GM21381 (cell line): ENCODE data around the gene CDC42EP5.
"Not testable (repeated sequence)": the region's sequence is repeated elsewhere in the genome, so short reads cannot be mapped to it uniquely, and the experiment has no call there.

Experiments
- ATAC-seq: cut with Tn5 transposase; IDR thresholded peaks from one replicate; pipeline ENCODE4 v1.9.1; 2021; ENCODE audit warnings: mild to moderate bottlenecking, moderate library complexity; ENCODE audit not compliant: unreplicated experiment

The CDC42EP5 gene, protein sequence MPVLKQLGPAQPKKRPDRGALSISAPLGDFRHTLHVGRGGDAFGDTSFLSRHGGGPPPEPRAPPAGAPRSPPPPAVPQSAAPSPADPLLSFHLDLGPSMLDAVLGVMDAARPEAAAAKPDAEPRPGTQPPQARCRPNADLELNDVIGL

DNA sequence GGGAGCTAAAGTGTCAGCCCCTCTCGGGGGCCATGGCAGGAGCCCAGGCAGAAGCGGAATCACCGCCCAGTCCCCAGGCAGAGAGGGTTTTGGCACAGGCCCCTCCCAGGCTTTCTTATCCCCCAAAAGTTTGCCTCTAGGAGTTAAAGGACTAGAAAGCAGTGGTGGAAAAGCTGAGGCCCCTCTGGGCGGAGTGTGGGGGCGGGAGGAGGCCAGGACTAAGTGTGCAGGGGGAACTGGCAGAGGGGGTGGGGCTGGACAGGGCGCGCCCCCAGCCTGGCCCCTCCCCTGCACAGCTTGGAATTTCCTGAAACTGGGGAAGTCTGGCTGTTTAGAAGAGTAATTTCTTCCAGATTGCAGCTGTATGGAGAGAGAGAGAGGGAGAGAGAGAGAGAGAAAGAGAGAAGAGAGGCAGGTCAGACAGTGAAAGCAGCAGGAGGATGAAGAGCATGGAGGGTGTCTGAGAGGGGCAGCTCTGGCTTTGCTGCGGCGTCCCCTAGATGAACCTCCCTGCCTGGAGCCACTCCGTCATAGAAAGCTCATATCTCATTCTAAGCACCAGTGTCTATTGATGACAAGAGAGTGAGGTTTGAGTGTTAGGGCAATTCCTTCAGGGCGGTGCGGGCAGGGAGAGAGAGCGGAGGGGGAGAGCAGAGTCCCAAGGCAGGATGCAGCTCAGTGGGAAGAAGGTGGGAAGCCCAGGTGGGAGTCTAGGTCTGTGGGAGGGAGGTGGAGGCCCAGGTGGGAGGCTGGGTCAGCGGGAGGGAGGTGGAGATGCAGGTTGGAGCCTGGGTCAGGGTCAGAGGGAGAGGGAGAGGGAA is at the start of gene CDC42EP5:
TSS of gene CDC42EP5 (minus strand) at position 226 of the 821 bp plus-strand sequence. CDS start 7,749 bp downstream, outside the sequence.
- no peak for ATAC-seq

DNA sequence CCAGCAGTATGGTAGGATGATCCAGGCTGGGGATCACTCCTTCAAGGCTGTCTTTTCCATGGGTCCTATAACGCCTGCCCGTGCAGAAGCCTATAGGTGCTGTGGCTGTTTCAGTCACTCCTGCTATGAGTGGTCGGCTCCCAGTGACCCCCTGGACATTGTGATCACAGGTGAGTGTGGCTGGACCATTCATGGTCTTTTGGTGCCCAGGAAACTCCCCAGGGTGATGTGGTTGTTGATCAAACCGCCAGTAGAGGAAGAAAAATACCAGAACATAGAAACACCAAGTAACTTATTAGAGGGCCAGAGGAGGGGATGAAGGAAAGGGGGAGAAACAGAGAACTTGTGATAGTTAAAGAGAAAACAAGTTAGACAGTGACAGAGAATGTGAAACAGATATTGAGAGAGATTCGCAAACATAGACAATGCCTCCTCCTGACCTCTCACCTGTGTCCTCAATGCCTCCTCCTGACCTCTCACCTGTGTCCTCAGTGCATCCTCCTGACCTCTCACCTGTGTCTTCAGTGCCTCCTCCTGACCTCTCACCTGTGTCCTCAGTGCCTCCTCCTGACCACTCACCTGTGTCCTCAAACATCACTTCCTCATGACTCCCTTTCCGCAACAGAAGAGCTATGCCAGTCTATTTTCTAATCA is 48.9 kb upstream of the CDC42EP5 start:
- no peak for ATAC-seq

DNA sequence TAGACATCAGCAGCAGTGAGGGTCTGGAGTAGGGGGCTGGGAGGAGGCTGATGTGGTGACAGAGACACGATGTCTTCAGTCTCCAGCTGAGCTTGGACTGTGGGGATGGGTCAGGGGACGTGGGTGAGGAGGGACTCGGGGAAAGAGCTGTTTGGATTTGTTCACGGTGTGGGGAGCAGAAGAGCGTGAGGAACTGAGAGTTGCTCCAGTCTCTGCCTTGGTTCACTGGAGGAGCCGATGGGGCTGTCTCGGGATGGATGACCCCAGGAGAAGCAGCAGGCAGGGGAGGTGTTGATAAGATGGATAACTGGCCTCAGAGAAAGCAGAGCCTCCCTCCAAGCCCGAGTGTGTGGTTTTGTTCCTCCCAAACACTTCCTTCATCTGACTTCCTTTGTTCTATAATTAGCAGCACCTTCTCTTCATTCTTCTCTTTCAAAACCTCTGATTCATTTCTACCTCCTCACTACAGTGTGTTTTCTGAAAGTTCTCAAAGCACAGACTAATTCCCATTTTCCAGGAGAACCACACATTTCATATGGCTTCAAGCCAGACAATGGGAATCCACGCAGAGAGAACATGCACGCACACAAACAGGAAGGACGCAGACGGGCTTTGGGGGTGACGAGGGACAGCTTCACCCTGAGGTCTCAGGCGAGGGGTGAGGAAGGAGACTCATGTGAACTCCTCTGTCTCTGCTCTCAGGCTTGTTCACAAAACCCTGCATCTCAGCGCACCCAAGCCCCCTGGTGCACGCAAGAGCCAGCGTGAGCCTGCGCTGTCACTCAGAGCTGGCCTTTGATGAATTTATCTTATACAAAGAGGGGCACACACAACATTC is 48.1 kb upstream of the CDC42EP5 start:
- ATAC-seq: no peak

DNA sequence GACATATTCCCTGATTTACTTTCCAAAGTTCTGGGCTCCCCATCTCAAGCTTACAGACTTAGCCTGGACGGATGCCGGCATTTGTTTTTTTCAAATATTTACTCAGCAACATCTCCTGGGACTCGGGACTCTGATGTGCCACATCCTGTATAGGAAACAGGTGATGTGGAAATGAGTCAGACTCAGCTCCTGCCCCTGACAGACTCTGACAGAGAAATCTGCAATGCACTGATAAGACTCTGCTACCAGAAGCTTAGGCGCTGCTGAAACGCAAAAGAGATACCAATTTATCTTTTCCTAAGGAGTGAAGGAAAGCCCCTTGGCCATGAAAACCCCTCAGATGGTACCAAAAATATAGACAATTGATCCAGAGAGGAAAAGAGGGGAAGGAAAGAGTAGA is 45.7 kb upstream of the CDC42EP5 start:
- peak; percentile 46 for ATAC-seq

DNA sequence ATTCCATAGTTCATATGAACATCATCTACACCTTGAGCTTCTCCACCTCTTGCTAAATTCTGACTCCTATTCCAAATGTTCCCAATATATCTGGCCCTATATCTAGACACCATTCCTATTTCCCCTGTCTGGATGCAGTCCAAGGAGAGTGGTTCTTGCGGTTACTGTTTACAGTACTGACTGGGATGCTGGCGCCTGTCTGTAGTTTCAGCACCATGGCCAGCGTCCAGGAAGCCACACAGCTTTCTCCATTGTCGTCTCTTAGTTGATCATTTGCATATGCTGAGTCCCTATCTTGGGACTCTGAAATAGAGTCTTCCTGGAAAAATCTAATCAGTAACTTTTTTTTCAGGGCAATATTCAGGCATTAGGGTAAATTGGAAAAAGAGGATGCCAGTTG is 44.4 kb upstream of the CDC42EP5 start:
- ATAC-seq: no peak

DNA sequence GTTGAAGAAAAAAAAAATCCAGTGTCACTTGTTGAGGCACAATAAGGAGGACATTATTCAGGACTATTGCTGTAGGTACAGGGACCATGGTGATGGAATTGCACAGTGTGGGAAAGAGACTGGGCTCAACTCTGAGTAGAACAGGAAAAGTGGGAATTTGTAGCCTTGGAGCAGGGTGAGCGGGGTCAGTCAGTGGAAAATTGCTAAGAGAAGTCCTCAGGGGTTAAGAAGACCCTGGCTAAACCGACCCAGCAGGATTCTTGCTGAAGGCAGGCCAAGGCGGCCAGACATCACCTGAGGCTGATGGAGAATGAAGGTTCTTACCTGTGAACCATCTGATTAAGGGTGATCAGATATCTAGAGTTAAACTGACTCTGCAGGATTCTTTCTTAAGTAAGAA is 42.1 kb upstream of the CDC42EP5 start:
- no peak for ATAC-seq

DNA sequence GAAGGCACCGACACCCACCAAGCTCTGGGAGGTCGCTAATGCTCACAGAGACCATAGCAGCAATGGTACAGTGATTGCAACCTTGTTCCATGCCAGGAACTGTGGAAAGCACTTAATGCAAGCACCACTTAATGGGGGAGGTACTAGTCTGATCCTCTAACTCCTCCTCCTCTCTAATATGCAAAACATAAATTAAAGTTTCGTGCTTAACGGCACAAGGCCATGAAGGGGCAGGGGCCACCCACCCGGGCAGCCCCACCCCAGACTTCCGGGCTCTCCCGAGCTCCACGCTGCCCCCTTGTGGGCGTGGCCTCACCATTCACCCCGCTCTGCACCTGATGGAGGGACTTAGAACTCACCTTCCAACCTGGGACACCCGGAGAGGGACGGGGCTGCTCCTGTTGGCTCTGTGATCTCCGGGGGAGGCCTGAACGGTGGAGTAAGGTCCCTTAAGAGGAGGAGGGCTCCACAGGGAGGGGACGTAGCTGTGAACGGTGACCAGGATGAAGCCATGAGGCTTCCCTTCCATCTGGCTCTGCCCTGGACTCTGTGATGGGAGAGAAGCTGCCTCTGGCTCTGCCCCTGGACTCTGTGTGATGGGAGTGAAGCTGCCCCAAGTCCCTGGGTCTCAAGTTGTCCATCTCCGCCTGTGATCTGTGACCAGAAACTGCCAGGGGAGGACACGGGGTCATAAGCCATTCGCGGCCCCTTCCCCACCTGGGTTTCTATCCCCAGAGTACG is 36.3 kb upstream of the CDC42EP5 start:
- not testable (repeated sequence) for ATAC-seq

DNA sequence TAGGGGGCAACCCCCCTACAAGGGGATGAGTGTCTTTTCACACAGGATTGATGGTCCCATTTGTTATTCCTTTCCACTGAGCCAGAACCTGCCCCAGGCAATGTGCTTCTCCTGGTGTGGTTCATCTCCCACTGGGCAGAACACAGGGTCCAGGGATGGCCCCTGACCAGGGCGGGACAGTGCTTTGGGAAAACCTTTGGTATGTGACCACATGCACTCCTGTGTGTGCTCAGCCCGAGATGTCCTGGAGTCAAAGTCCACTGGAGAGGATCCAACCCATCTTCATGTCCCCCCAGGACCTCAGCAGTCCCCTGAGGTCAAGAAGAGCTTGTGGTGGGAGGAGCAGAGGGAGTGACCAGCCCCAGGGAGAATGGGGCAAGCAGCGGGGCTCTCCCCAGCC is 35.4 kb upstream of the CDC42EP5 start:
- not testable (repeated sequence) for ATAC-seq

DNA sequence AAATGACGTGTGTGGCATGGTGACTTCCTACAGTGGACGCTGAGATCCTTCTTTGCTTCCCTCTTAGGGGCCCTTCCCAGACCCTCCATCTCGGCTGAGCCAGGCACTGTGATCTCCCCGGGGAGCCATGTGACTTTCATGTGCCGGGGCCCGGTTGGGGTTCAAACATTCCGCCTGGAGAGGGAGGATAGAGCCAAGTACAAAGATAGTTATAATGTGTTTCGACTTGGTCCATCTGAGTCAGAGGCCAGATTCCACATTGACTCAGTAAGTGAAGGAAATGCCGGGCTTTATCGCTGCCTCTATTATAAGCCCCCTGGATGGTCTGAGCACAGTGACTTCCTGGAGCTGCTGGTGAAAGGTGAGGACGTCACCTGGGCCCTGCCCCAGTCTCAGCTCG is 34.7 kb upstream of the CDC42EP5 start:
- no peak for ATAC-seq

DNA sequence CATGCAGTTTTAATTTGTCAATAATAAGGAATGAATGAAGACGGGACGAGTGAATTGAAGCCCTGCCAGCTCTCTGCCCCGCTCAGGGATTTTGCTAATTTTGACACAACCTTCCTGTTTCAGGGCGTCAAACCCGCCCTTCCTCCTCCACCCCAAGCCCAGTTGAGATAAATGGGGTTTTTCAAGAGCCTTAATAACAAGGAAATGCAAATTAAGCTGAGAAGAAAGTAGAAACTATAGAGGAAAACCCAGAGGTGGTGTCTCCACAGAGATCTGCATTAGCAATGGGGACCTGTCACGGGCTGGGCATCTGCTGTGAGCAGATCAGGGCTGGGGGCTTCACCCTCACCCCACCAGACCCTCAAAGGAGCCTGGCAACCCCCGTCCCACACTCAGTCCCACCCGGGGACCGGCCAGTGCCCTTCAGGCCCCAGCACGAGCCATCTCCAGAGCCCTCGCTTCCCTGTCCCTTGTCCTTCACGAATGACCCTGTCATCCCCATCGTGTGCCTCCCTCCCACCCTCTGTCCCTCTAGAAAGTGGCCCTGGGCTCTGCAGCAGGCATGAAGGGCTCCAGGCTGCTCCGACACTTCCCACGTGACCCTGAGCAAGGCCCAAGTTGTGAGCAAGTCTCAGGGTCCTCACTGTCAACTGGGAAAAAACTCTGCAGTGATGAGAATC is 34.1 kb upstream of the CDC42EP5 start:
- ATAC-seq: not testable (repeated sequence)

DNA sequence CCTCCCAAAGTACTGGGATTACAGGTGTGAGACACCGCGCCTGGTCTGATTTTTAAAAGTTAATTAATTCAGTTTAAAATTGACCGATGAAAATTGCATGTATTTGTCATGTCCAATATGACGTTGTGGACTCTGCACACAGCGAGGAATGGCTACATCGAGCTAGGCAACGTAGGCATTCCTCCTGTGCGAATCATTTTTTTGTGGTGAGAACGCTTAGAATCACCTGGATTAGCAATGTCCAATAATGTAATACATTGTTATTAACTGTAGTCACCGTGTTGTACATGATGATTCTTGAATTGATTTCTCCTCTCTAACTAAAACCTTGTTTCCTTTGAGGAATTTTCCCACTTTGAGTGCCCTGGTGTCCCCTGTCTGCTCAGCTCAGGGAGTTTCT is 33.0 kb upstream of the CDC42EP5 start:
- ATAC-seq: no peak

DNA sequence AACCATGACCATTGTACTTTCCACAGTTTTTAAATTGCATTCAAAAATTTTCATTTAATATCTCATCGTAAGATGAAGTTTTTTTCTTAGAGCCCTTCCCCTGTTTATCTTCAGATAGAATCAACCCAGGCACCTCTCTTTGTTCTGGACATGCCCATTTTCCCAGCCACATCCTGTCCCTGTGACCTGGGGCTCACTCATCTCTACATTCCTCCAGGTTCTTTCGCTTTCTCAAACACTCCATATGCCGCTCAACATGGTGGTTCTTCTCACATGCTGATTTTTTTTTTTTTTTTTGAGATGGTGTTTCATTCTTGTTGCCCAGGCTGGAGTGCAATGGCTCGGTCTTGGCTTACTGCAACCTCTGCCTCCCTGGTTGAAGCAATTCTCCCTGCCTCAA is 32.4 kb upstream of the CDC42EP5 start:
- not testable (repeated sequence) for ATAC-seq

DNA sequence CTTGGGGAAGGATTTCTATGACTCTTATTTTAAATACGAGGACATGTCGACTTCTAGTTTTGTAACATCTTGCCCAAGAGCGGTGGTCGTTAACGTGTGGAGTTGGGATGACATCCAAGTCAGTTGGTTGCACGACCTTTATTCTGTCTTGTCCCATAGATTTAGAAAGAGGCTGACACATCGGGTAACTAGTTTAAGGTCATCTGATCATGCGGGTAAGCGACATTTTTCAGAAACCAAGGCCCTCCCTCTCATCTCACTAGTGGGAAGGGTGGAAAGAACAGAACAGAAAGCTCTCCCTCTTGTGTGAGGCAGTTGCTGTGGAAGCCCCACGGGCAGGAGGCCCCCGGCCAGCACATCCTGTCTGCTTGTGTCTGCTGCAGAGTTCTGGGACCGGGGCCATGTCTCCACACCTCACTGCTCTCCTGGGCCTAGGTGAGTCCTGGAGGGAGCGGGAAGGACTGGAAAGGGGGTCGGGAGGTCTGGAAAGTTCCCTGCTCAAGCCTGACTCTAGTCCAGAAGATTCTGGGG is 29.5 kb upstream of the CDC42EP5 start, which contains the start of gene LAIR2:
TSS of gene LAIR2 (plus strand) at position 314 of the 531 bp plus-strand sequence. CDS start at position 402, 88 bp downstream.
- no peak for ATAC-seq

DNA sequence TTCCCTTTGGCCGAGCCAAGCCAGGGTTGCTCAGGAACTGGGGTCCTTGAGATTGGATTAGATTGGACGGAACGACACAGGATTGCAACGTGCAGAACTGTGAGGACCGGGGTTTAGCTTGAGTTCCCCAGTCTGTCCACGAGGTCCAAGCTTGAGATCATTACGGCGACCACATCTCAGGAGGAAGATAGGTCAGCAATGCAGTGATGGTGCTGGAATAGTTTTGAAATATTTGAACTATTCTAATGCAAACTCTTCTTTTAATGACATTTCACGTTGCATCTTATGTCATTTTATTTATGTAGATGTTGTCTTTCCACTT is 25.3 kb upstream of the CDC42EP5 start:
- ATAC-seq: not testable (repeated sequence)

DNA sequence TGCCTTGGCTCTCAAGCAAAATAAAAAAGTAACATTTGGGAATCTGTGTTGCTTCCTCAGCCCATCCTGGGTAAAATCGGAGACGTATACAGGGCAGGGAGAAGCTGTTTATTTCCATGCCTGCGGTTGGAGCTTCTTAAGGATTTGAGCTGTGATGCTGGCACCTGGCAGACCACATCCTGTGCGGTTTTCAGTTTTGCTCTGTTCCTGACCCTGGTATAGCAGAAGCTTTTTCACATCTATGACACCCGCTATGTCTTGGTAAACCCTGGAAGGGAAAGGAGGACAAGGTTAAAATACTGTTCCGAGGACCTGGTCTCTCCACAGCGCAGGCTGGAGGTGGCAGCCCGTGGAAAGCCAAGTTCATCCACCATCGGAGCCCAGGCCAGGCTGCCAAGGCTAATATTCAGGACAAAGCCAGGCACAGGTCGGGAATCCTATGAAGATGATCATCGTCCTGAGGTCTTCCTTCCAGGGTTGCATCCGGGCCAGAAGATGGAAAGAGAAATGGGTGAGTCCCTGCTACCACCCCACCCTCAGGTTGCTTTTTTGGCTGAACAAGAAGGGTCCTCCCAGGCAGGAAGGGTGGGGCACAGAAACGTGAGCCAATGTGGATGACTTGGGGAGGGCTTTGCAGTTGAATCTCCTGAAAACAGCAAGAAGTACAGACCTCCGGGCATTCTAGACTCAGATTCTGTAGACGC is 24.8 kb upstream of the CDC42EP5 start:
- not testable (repeated sequence) for ATAC-seq

DNA sequence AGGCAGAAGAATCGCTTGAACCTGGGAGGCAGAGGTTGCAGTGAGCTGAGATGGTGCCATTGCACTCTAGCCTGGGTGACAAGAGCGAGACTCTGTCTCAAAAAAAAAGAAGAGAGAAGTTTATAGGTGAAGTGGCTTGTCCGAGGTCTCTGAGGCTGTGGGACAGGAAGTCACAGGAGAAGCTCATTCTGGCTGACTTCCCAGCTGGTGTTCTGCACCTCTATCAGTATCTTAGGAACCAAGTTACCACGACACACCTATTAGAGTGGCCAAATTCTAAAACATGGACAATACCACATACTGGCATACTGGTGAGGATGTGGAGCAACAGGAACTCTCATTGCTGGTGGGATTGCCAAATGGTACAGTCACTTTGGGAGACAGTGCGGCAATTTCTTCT is 22.2 kb upstream of the CDC42EP5 start:
- not testable (repeated sequence) for ATAC-seq

DNA sequence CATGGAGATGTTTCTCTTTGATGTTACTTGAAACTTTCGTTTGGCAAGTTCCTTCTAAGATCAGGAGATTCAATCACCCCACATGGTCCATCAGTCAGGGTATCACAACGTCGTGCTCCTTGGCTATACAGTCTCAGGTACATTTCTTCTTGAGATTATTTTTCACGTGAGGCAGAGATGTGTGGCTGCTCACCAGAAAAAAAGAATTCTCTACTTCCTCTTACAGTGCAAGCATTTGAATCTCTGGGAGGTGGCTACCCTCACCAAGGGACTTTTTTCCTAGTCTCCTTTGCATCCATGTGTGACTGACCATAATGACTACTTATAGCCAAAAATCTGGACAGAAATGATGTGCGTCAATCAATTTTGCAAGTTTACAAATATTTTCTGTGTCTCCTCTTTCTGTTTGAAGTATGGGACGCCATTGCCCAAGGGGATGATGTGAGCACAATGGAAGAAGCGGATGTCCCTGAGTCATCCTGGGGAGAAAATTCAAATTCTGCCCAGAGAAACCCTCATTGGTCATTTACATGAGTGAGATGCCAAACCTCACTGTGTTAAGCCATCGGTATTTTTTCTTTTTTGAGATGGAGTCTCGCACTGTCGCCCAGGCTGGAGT is 21.0 kb upstream of the CDC42EP5 start:
- ATAC-seq: no peak

DNA sequence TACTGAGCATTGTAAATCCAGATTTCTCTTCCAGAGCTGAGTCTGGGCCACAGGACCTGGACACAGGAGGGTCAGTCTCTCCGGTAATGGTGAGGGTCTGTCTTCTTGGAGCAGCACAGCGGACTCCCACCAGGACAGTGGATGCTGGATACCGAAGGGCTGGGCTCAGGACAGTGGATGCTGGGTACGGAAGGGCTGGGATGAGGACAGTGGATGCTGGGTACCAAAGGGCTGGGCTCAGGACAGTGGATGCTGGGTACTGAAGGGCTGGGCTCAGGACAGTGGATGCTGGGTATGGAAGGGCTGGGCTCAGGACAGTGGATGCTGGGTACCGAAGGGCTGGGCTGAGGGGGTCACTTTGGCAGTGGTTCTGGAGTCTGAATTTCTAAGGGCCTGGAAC is 20.0 kb upstream of the CDC42EP5 start:
- not testable (repeated sequence) for ATAC-seq

DNA sequence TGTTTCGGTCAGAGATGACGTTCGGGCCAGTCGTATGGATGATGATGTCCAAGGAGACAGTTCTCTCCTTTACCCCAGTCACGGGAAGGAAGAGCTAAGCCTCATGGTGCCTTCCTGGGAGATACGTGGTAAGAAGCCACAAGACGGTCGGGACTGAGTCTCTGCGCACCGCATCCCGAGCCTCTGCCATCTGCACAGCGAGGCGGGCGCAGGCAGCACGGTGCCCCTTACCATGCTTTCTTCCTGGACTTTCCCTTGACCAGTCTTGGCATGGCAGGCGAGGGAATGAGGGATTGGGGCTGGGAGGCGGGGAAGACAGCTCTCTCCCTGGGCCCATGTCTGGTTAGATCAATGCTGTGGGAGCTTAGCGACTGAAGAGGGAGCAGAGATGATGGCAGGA is 19.5 kb upstream of the CDC42EP5 start:
- no peak for ATAC-seq
